Vagina (tissue), 2 donors: Measurements from ENCODE around the gene E2F6.

Experiments
- POLR2AphosphoS5 ChIP-seq, 2 donors: sonication (generic); formaldehyde crosslinking; IDR thresholded peaks; one replicate each; pipeline ENCODE4 v1.9.0; 2017; ENCODE audit warnings: antibody characterized with exemption in 2 of 2, mild to moderate bottlenecking in 2 of 2, low read depth in 1 of 2; ENCODE audit not compliant: insufficient read depth in 1 of 2
- TF ChIP-seq, protein P1 (sequence below), 3 experiments: fragments of 450-650 bp in 2 of 3; fragments of 200-600 bp in 1 of 3; sonication (generic) in 1 of 3; IDR thresholded peaks; one replicate each; pipeline ENCODE4 v1.5.1; 2017 to 2019; ENCODE audit warnings: antibody characterized with exemption in 3 of 3, mild to moderate bottlenecking in 2 of 3, moderate library complexity in 2 of 3

DNA sequence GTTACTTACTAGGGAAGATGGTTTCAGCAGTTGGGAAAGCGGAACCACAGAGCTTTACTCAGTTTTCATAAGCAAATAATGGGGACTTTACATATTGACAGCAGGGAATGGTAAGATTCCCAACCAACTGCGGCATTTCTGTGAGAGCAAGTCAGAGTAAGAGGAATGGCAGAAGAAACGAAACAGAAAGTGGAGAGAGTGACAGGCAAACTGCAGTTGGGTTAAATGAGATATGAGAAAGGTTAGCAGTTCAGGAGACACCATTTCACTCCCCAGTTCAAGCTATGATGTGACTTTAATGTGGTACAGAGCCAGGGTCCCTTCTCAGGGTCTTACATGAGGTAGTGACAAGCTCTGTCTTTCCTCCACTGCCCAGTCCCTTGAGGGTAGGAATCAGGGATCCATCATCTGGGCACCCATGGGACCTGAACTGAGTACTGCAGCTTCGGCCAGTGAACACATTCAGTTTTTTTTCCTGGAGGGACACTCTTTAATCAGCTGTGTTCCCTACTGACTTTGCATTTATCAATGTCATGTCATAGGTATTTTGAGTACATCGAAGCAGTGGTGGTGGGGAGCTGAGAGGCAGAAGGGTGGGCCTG lies 34.8 kb upstream of the E2F6 start:
- TF ChIP-seq, protein P1, sequence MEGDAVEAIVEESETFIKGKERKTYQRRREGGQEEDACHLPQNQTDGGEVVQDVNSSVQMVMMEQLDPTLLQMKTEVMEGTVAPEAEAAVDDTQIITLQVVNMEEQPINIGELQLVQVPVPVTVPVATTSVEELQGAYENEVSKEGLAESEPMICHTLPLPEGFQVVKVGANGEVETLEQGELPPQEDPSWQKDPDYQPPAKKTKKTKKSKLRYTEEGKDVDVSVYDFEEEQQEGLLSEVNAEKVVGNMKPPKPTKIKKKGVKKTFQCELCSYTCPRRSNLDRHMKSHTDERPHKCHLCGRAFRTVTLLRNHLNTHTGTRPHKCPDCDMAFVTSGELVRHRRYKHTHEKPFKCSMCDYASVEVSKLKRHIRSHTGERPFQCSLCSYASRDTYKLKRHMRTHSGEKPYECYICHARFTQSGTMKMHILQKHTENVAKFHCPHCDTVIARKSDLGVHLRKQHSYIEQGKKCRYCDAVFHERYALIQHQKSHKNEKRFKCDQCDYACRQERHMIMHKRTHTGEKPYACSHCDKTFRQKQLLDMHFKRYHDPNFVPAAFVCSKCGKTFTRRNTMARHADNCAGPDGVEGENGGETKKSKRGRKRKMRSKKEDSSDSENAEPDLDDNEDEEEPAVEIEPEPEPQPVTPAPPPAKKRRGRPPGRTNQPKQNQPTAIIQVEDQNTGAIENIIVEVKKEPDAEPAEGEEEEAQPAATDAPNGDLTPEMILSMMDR (IDR thresholded peaks at IDR 0.05): no peak
- TF ChIP-seq POLR2AphosphoS5 (IDR thresholded peaks at IDR 0.05; ENCODE audit: insufficient read depth in 1 of 2, low read depth in 1 of 2): no peak
